Left lung (tissue), 10 donors: Measurements from ENCODE around the gene EVI2B. TPM values are rescaled to one million over a fixed set of nuclear protein-coding genes. Genes with fewer than 3 reads are reported as not detected.
"Not testable (repeated sequence)": the region's sequence is repeated elsewhere in the genome, so short reads cannot be mapped to it uniquely, and the experiment has no call there.

ENCODE experiments used
- ATAC-seq: fragments of 200-7000 bp; cut with Tn5 transposase; one replicate; pipeline ENCODE4 v1.9.1; 2020; ENCODE audit warnings: moderate library complexity
- DNase-seq, 4 donors: peaks; one replicate each; pipeline ENCODE4 v3.0.0-alpha.2; 2013 to 2020
- H3K27ac ChIP-seq, 2 donors: fragments of 200-600 bp; sonication (generic) in 1 of 2; one replicate each; pipeline versions ENCODE4 v1.5.0 to v1.8.0; 2020 to 2021
- H3K27me3 ChIP-seq, 2 donors: fragments of 200-600 bp; sonication (generic) in 1 of 2; one replicate each; pipeline versions ENCODE4 v1.5.0 to v1.8.0; 2020 to 2021
- H3K36me3 ChIP-seq, 2 donors: fragments of 200-600 bp; sonication (generic) in 1 of 2; one replicate each; pipeline versions ENCODE4 v1.5.0 to v1.8.0; 2020 to 2021
- H3K4me1 ChIP-seq, 2 donors: fragments of 200-600 bp; one replicate each; pipeline ENCODE4 v1.8.0; 2021
- H3K4me3 ChIP-seq, 2 donors: fragments of 200-600 bp; sonication (generic) in 1 of 2; one replicate each; pipeline versions ENCODE4 v1.5.0 to v1.8.0; 2020 to 2021; ENCODE audit warnings: mild to moderate bottlenecking in 1 of 2
- H3K9me3 ChIP-seq, 2 donors: fragments of 200-600 bp; sonication (generic) in 1 of 2; one replicate each; pipeline versions ENCODE4 v1.5.0 to v1.8.0; 2020 to 2021
- intact Hi-C, 2 donors: fragments of 100-400 bp; cut with DNase I; formaldehyde crosslinking; loops; one replicate each; pipeline versions ENCODE4 v1.11.2 to v1.14.2; 2022
- polyA plus RNA-seq, 6 donors: library from polyadenylated mRNA; unstranded; fragments of 120-200 nt; gene quantifications; one replicate each; pipeline ENCODE4 v1.2.1, GENCODE V29; 2013; ENCODE audit not compliant: insufficient read length in 6 of 6
- total RNA-seq, 2 donors: library from RNA; stranded (reverse); fragmentation: NEBNext Ultra II Directional; extraction: Animal tissue kit (Norgen Biotek cat#: 25700); gene quantifications; one replicate each; pipeline ENCODE4 v1.2.1, GENCODE V29; 2021
- TF ChIP-seq, protein P1 (sequence below), 2 donors: fragments of 200-600 bp; sonication (generic) in 1 of 2; IDR thresholded peaks; one replicate each; pipeline versions ENCODE4 v1.5.0 to v1.8.0; 2021; ENCODE audit warnings: antibody characterized with exemption in 2 of 2
- donor health status: DM: no; HTN: yes; CAD: no.
- donor health status: DM: no; HTN: no; CAD: no.

The EVI2B gene
- total and polyA plus RNA-seq, 8 donors: 2.2 to 80.4 (median 2.9) TPM

DNA sequence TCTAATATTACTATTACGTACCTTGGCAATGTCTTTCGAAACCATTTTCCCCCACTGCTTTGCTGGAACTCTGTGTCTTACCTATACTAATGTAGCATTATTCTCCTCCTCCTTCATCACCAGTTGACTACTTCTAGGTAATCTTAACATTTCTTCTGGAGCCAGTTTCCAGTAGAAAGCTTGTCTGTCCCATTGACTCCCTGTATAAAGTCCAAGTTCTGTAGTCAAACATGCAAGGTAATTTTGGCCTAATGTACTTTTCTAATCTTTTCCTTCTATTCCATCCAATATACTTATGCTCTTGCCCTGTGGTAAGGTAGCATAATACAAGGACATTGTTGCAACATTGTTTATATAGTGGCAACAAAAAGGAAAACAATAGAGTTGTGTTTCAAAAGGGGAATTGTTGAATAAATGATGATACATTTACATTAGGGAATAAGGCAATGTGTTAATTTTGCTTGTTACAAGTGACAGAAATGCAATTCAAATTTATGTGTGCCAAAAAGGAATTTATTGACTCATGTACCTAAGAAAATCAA is 44.7 kb downstream of the EVI2B start:
- intact Hi-C loops: loop anchor here in 1 of 2 donors (10.0 kb wide), 1 partner anchor 56 kb away; the partner anchor contains the start of gene EVI2A
- Histone ChIP-seq H3K27ac (peak overlapping the region; percentile 21 to 45), H3K27me3 (no peaks in the 10 kb centered on the region), H3K36me3 (peaks cover 0 to 27% of the 10 kb centered on the region in 2 donors), H3K4me1 (peaks cover 10 to 12% of the 10 kb centered on the region in 2 donors), H3K4me3 (no peak overlapping the region), H3K9me3 (no peaks in the 10 kb centered on the region)
- DNase-seq: no peak
- TF ChIP-seq, protein P1, sequence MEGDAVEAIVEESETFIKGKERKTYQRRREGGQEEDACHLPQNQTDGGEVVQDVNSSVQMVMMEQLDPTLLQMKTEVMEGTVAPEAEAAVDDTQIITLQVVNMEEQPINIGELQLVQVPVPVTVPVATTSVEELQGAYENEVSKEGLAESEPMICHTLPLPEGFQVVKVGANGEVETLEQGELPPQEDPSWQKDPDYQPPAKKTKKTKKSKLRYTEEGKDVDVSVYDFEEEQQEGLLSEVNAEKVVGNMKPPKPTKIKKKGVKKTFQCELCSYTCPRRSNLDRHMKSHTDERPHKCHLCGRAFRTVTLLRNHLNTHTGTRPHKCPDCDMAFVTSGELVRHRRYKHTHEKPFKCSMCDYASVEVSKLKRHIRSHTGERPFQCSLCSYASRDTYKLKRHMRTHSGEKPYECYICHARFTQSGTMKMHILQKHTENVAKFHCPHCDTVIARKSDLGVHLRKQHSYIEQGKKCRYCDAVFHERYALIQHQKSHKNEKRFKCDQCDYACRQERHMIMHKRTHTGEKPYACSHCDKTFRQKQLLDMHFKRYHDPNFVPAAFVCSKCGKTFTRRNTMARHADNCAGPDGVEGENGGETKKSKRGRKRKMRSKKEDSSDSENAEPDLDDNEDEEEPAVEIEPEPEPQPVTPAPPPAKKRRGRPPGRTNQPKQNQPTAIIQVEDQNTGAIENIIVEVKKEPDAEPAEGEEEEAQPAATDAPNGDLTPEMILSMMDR (IDR thresholded peaks at IDR 0.05): no peak
- no peak for ATAC-seq

DNA sequence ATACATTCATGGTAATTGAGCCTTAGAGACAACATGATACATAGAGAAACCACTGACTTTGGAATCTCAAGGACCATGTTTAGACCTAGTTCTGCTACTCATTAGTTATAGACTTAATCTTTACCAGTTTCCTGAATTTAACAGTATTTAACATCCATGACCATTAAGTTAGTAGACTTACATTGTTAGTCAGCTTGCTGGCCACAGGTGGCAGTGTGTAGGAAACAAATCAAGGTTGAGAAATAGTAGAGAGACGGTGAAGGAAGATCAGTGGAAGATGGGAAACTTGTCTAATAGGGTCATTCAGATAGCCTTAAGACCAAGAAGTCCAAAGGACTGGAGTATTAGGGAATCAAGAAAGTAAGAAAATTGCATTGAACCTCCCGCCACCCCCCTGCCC is 47.8 kb downstream of the EVI2B start:
- peaks cover 0 to 8% of the 10 kb centered on the region in 2 donors for H3K4me1 ChIP-seq
- no peak overlapping the region for H3K27ac ChIP-seq
- H3K27me3 ChIP-seq: no peaks in the 10 kb centered on the region
- peaks cover 0 to 34% of the 10 kb centered on the region in 2 donors for H3K36me3 ChIP-seq
- H3K4me3 ChIP-seq: no peak overlapping the region
- DNase-seq (no peak), ATAC-seq (no peak)
- no peaks in the 10 kb centered on the region for H3K9me3 ChIP-seq
- intact Hi-C loops: loop anchor here in 1 of 2 donors (10.0 kb wide), 1 partner anchor 59 kb away; the partner anchor contains the start of gene EVI2A
- TF ChIP-seq, protein P1 (IDR thresholded peaks at IDR 0.05): no peak

- H3K4me3 ChIP-seq, H3K27me3 ChIP-seq, H3K4me1 ChIP-seq, H3K9me3 ChIP-seq, ATAC-seq, DNase-seq, H3K27ac ChIP-seq: not testable (repeated sequence)
- intact Hi-C loops: loop anchor here in 1 of 2 donors (10.0 kb wide), 1 partner anchor 62 kb away; the partner anchor contains the start of gene EVI2A
- peaks cover 0 to 35% of the 10 kb centered on the region in 2 donors for H3K36me3 ChIP-seq
Measured at GRCh38 chr17:31262923-31263322, 50.9 kb downstream of the EVI2B start.

DNA sequence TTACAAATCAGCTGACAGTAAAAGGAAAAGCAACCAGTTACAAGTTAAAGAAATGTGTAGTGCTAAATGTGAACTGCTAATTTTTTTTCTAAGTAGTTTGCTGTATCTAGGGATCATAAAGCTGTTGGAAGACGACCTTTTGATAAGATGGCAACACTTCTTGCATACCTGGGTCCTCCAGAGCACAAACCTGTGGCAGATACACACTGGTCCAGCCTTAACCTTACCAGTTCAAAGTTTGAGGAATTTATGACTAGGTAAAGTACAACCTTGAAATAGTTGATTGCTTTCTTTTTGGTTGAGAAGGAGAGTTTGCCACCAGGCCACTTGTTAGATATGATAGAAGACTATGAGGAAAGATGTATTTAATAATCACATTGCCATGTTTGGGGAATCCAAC is 52.3 kb downstream of the EVI2B start:
- no peak for DNase-seq
- intact Hi-C loops: loop anchor here in 1 of 2 donors (10.0 kb wide), 1 partner anchor 63 kb away; the partner anchor contains the start of gene EVI2A
- Histone ChIP-seq H3K27me3 (no peaks in the 10 kb centered on the region), H3K36me3 (peaks cover 0 to 28% of the 10 kb centered on the region in 2 donors), H3K4me1 (no peaks in the 10 kb centered on the region), H3K27ac (no peak overlapping the region), H3K9me3 (no peaks in the 10 kb centered on the region), H3K4me3 (no peak overlapping the region)
- ATAC-seq: no peak
- TF ChIP-seq, protein P1 (IDR thresholded peaks at IDR 0.05): no peak

DNA sequence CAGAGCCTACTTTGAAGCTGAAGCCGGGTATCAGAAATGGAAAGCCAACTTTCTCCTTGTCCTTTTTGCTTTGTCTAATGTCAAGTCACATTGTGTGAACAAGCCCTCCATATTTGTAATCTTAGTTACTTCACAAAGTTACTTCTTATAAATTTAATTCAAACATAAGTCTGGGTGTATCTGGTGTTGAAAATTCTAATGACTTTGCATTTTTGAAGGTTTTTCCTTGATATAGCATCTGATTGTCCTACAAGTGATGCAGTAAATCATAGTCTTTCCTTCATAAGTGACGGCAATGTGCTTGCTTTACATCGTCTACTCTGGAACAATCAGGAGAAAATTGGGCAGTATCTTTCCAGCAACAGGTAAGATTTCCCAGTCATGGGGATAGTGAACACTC is 53.7 kb downstream of the EVI2B start:
- no peak for DNase-seq
- ATAC-seq: no peak
- no peak overlapping the region for H3K27ac ChIP-seq
- no peaks in the 10 kb centered on the region for H3K27me3 ChIP-seq
- intact Hi-C loops: loop anchor here in 1 of 2 donors (10.0 kb wide), 1 partner anchor 65 kb away; the partner anchor contains the start of gene EVI2A
- no peak overlapping the region for H3K4me3 ChIP-seq
- no peaks in the 10 kb centered on the region for H3K4me1 ChIP-seq
- H3K36me3 ChIP-seq: peaks cover 0 to 17% of the 10 kb centered on the region in 2 donors
- H3K9me3 ChIP-seq: no peaks in the 10 kb centered on the region
- TF ChIP-seq, protein P1 (IDR thresholded peaks at IDR 0.05): no peak
